ENCODE data around the gene FAM221A. TPM values are rescaled to one million over a fixed set of nuclear protein-coding genes. Genes with fewer than 3 reads are reported as not detected.

FAM221A gene
- total and polyA plus RNA-seq, 4 donors = 9.2 to 18.3 (median 11.1) TPM

- Histone ChIP-seq H3K9me3 (ENCODE audit: control insufficient read depth in 4 of 4, insufficient read depth in 3 of 4, low read length in 3 of 4) (no peaks in the 10 kb centered on the region), H3K36me3 (ENCODE audit: control insufficient read depth in 4 of 4, insufficient read depth in 4 of 4, low read length in 4 of 4) (peaks cover 0 to 14% (median 5%) of the 10 kb centered on the region in 4 donors), H3K4me3 (no peak overlapping the region)
Measured at GRCh38 chr7:23693224-23693623, 13.2 kb downstream of the FAM221A start.

GRCh38 chr7:23696916-23697441 lies 17.0 kb downstream of the FAM221A start:
- Histone ChIP-seq H3K4me1 (ENCODE audit: control insufficient read depth in 5 of 5, insufficient read depth in 5 of 5, low read length in 5 of 5) (no peaks in the 10 kb centered on the region), H3K36me3 (ENCODE audit: control insufficient read depth in 4 of 4, insufficient read depth in 4 of 4, low read length in 4 of 4) (peaks cover 0 to 10% (median 5%) of the 10 kb centered on the region in 4 donors), H3K27me3 (ENCODE audit: control insufficient read depth in 3 of 3, insufficient read depth in 3 of 3, low read length in 2 of 3) (no peaks in the 10 kb centered on the region), H3K9ac (ENCODE audit: insufficient read depth in 1 of 2, low read length in 2 of 2) (no peak overlapping the region), H3K4me3 (no peak overlapping the region), H3K27ac (ENCODE audit: low read depth in 1 of 2, low read length in 1 of 2) (no peak overlapping the region), H3K9me3 (ENCODE audit: control insufficient read depth in 4 of 4, insufficient read depth in 3 of 4, low read length in 3 of 4) (no peaks in the 10 kb centered on the region)
- WGBS, 2 donors = 7 to 22% methylated on average over 6 to 7 of the region's 7 CpGs
- ATAC-seq (ENCODE audit: insufficient read depth, low FRiP score) (peak; percentile 75), DNase-seq (peak; percentile 41 to 53 (median 53))
- no peak for TF ChIP-seq CTCF (IDR thresholded peaks at IDR 0.05; ENCODE audit: control extremely low read depth, extremely low read depth)

More at GRCh38 chr7:23693224-23693623, 13.2 kb downstream of the FAM221A start:
- no peak for TF ChIP-seq CTCF (IDR thresholded peaks at IDR 0.05; ENCODE audit: control extremely low read depth, extremely low read depth)
- DNase-seq (no peak), ATAC-seq (ENCODE audit: insufficient read depth, low FRiP score) (no peak)
- no peak overlapping the region for H3K27ac ChIP-seq (ENCODE audit: low read depth in 1 of 2, low read length in 1 of 2)
- no peak overlapping the region for H3K9ac ChIP-seq (ENCODE audit: insufficient read depth in 1 of 2, low read length in 2 of 2)
- H3K4me1 ChIP-seq (ENCODE audit: control insufficient read depth in 5 of 5, insufficient read depth in 5 of 5, low read length in 5 of 5) = no peaks in the 10 kb centered on the region
- no peaks in the 10 kb centered on the region for H3K27me3 ChIP-seq (ENCODE audit: control insufficient read depth in 3 of 3, insufficient read depth in 3 of 3, low read length in 2 of 3)

- Histone ChIP-seq H3K36me3 (ENCODE audit: control insufficient read depth in 4 of 4, insufficient read depth in 4 of 4, low read length in 4 of 4) (peaks cover 0 to 16% (median 3%) of the 10 kb centered on the region in 4 donors), H3K27ac (ENCODE audit: low read depth in 1 of 2, low read length in 1 of 2) (no peak overlapping the region), H3K4me3 (no peak overlapping the region), H3K27me3 (ENCODE audit: control insufficient read depth in 3 of 3, insufficient read depth in 3 of 3, low read length in 2 of 3) (no peaks in the 10 kb centered on the region), H3K4me1 (ENCODE audit: control insufficient read depth in 5 of 5, insufficient read depth in 5 of 5, low read length in 5 of 5) (no peaks in the 10 kb centered on the region), H3K9me3 (ENCODE audit: control insufficient read depth in 4 of 4, insufficient read depth in 3 of 4, low read length in 3 of 4) (no peaks in the 10 kb centered on the region), H3K9ac (ENCODE audit: insufficient read depth in 1 of 2, low read length in 2 of 2) (no peak overlapping the region)
- WGBS, 2 donors = 48 to 55% methylated on average over 2 of the region's 2 CpGs
- TF ChIP-seq CTCF (IDR thresholded peaks at IDR 0.05; ENCODE audit: control extremely low read depth, extremely low read depth) = no peak
- ATAC-seq (ENCODE audit: insufficient read depth, low FRiP score) = no peak
- DNase-seq = peak in 1 of 3 donors; percentile 19
Measured at GRCh38 chr7:23698822-23699221, 18.8 kb downstream of the FAM221A start.

GRCh38 chr7:23700046-23700445 lies 20.0 kb downstream of the FAM221A start:
- no peak overlapping the region for H3K27ac ChIP-seq (ENCODE audit: low read depth in 1 of 2, low read length in 1 of 2)
- peaks cover 0 to 14% (median 4%) of the 10 kb centered on the region in 4 donors for H3K36me3 ChIP-seq (ENCODE audit: control insufficient read depth in 4 of 4, insufficient read depth in 4 of 4, low read length in 4 of 4)
- H3K9me3 ChIP-seq (ENCODE audit: control insufficient read depth in 4 of 4, insufficient read depth in 3 of 4, low read length in 3 of 4) = peaks cover 0 to 1% (median under 1%) of the 10 kb centered on the region in 4 donors
- no peak overlapping the region for H3K4me3 ChIP-seq
- ATAC-seq (ENCODE audit: insufficient read depth, low FRiP score) = no peak
- 78 to 83% methylated on average over 4 of the region's 4 CpGs for WGBS, 2 donors
- no peaks in the 10 kb centered on the region for H3K27me3 ChIP-seq (ENCODE audit: control insufficient read depth in 3 of 3, insufficient read depth in 3 of 3, low read length in 2 of 3)
- no peaks in the 10 kb centered on the region for H3K4me1 ChIP-seq (ENCODE audit: control insufficient read depth in 5 of 5, insufficient read depth in 5 of 5, low read length in 5 of 5)
- DNase-seq = peak in 1 of 3 donors; percentile 23
- no peak overlapping the region for H3K9ac ChIP-seq (ENCODE audit: insufficient read depth in 1 of 2, low read length in 2 of 2)
- TF ChIP-seq CTCF (IDR thresholded peaks at IDR 0.05; ENCODE audit: control extremely low read depth, extremely low read depth) = no peak

All from lung (tissue), 12 donors.